ENCODE data around the gene HSD11B1. TPM values are rescaled to one million over a fixed set of nuclear protein-coding genes. Genes with fewer than 3 reads are reported as not detected.

Gene HSD11B1
- total RNA-seq, 1 experiment from 2014 or later, result not detected

- Histone ChIP-seq H3K27me3 (ENCODE audit: control insufficient read depth, insufficient read depth, low read length) (no peaks in the 10 kb centered on the region; the same call in 1 of the 2 replicates), H3K9me3 (ENCODE audit: control insufficient read depth, insufficient read depth, low read depth, low read length) (no peaks in the 10 kb centered on the region), H3K4me1 (ENCODE audit: control insufficient read depth, insufficient read depth, low read length) (no peaks in the 10 kb centered on the region), H3K27ac (ENCODE audit: low read length) (no peak overlapping the region), H3K4me3 (ENCODE audit: low read depth in 2 of 2, low read length in 2 of 2) (no peak overlapping the region), H3K36me3 (ENCODE audit: control insufficient read depth, insufficient read depth, low read length) (no peaks in the 10 kb centered on the region)
- ChIA-PET CTCF (interaction anchor here (0.7 to 1.1 kb wide), 2 partner anchors 9 to 123 kb away, joined by 4 to 5 read pairs; no protein-coding TSS in a partner anchor), POLR2A (no interaction called here)
- intact Hi-C loops (cut with micrococcal nuclease; ENCODE audit: unreplicated experiment) (loop anchor here (2.0 kb wide), 2 partner anchors 115 to 123 kb away; no protein-coding TSS in a partner anchor), in situ Hi-C loops (cut with HindIII; ENCODE audit: low pct_unique_long_range_greater_than_20kb, low sequenced_read_pairs) (no loop called here)
- TF ChIP-seq REST (IDR thresholded peaks at IDR 0.05; ENCODE audit: insufficient read depth in 1 of 2, low read depth in 2 of 2, low read length in 1 of 2) (no peak), TCF7L2 (IDR thresholded peaks at IDR 0.05; ENCODE audit: low read depth, low read length) (no peak), CTCF (IDR thresholded peaks at IDR 0.05) (no peak), POLR2AphosphoS5 (IDR thresholded peaks at IDR 0.05; ENCODE audit: low read depth, low read length) (no peak), SIN3A (IDR thresholded peaks at IDR 0.05; ENCODE audit: borderline replicate concordance, insufficient read depth, low read depth, low read length) (no peak)
- BruUV-seq (replicated peaks), result no TSS peak
- ATAC-seq, result peak; percentile 45; the same call in 1 of the 2 replicates
- DNase-seq (ENCODE audit: low read depth, low spot score), result no peak
Measured at GRCh38 chr1:209692296-209692695, 12.3 kb upstream of the HSD11B1 start.

- no TSS peak for BruUV-seq (replicated peaks)
- TF ChIP-seq CTCF (IDR thresholded peaks at IDR 0.05) (peak; percentile 91), REST (IDR thresholded peaks at IDR 0.05; ENCODE audit: insufficient read depth in 1 of 2, low read depth in 2 of 2, low read length in 1 of 2) (no peak)
- POLR2A ChIA-PET, result no interaction called here
- Histone ChIP-seq H3K27me3 (ENCODE audit: control insufficient read depth, insufficient read depth, low read length) (no peaks in the 10 kb centered on the region), H3K4me3 (ENCODE audit: low read depth in 2 of 2, low read length in 2 of 2) (no peak overlapping the region), H3K9me3 (ENCODE audit: control insufficient read depth, insufficient read depth, low read depth, low read length) (no peaks in the 10 kb centered on the region), H3K4me1 (ENCODE audit: control insufficient read depth, insufficient read depth, low read length) (no peaks in the 10 kb centered on the region), H3K27ac (ENCODE audit: low read length) (no peak overlapping the region), H3K36me3 (ENCODE audit: control insufficient read depth, insufficient read depth, low read length) (no peaks in the 10 kb centered on the region)
- intact Hi-C loops (cut with micrococcal nuclease; ENCODE audit: unreplicated experiment), result loop anchor here (1.0 to 2.0 kb wide), 3 partner anchors 91 to 124 kb away; no protein-coding TSS in a partner anchor
- in situ Hi-C loops (cut with HindIII; ENCODE audit: low pct_unique_long_range_greater_than_20kb, low sequenced_read_pairs), result no loop called here
- ATAC-seq (peak; percentile 74), DNase-seq (ENCODE audit: low read depth, low spot score) (peak; percentile 52)
- CTCF ChIA-PET, result interaction anchor here (1.1 kb wide), 1 partner anchor 123 kb away, joined by 4 read pairs; no protein-coding TSS in a partner anchor
Measured at GRCh38 chr1:209692745-209693504, 11.7 kb upstream of the HSD11B1 start.
